ENCODE results near the gene RGSL1.

RGSL1 gene

DNA sequence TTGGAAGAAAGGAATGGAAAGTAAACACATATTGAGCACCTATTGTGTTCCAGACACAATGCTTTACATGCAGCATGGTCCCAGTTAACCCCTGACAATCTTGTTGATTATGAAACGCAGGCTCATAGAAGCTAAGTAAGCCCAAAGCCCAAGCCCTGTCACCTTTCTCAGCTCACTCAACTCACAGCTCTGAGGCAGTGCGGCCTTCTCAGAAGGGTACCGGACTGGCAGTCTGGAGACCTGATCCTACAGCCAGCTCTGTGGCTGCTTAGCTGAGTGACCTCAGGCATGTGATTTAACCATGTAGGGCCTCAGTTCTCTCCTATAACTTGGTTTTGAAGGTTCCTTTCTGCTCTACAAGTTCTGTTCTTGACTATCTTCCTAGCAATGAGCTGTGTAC, 139.6 kb downstream of the RGSL1 start:
- Histone ChIP-seq H3K27ac (ENCODE audit: low read depth, low read length) (no peak overlapping the region), H3F3A (ENCODE audit: insufficient read depth) (no peaks in the 10 kb centered on the region), H2AFZ (ENCODE audit: low read depth, low read length, severe bottlenecking) (peak overlapping the region; percentile 94), H3K9ac (ENCODE audit: low read length) (peak overlapping the region; percentile 71), H3K4me2 (ENCODE audit: low read depth, low read length, poor library complexity, severe bottlenecking) (peak overlapping the region; percentile 68), H3K9me3 (ENCODE audit: insufficient read depth, low read length) (no peaks in the 10 kb centered on the region), H3K4me3 (ENCODE audit: insufficient read depth, low read length, poor library complexity, severe bottlenecking) (peak overlapping the region; percentile 75), H3K9me2 (replicated peaks; ENCODE audit: insufficient read depth, low read length) (no peaks in the 10 kb centered on the region), H4K20me1 (ENCODE audit: low read depth, low read length) (no peaks in the 10 kb centered on the region), H3K27me3 (ENCODE audit: low read length) (no peaks in the 10 kb centered on the region), H3K79me2 (ENCODE audit: insufficient read depth, low read length) (no peaks in the 10 kb centered on the region), H3K36me3 (ENCODE audit: low read length) (no peaks in the 10 kb centered on the region)
- TF ChIP-seq, protein P1, sequence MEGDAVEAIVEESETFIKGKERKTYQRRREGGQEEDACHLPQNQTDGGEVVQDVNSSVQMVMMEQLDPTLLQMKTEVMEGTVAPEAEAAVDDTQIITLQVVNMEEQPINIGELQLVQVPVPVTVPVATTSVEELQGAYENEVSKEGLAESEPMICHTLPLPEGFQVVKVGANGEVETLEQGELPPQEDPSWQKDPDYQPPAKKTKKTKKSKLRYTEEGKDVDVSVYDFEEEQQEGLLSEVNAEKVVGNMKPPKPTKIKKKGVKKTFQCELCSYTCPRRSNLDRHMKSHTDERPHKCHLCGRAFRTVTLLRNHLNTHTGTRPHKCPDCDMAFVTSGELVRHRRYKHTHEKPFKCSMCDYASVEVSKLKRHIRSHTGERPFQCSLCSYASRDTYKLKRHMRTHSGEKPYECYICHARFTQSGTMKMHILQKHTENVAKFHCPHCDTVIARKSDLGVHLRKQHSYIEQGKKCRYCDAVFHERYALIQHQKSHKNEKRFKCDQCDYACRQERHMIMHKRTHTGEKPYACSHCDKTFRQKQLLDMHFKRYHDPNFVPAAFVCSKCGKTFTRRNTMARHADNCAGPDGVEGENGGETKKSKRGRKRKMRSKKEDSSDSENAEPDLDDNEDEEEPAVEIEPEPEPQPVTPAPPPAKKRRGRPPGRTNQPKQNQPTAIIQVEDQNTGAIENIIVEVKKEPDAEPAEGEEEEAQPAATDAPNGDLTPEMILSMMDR (IDR thresholded peaks at IDR 0.05; ENCODE audit: insufficient read depth, low read length, poor library complexity, severe bottlenecking) = no peak
- no peak for TF ChIP-seq EZH2phosphoT487 (conservative IDR thresholded peaks at IDR 0.05; ENCODE audit: low read length)

DNA sequence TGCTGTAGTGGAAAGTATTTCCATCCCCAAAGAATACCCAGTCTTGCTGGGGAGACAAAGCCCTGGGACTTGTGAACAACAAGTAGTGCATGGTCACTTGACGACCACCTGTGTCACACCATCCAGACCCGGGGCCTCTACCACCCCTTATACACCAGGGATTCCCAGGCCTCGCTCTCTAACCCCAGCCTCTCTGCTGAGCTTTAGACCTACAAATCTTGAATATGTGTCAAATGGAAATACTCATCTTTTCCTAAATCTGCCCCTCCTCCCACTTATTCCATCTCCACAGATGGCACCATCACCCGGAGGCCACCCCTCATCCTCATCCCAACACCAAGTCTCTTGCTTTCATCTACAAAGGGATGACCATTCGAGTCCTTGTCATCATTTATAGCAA, 140.0 kb downstream of the RGSL1 start:
- H3K27ac ChIP-seq (ENCODE audit: low read depth, low read length) = no peak overlapping the region
- H3K36me3 ChIP-seq (ENCODE audit: low read length) = no peaks in the 10 kb centered on the region
- no peaks in the 10 kb centered on the region for H3K9me3 ChIP-seq (ENCODE audit: insufficient read depth, low read length)
- H3K9me2 ChIP-seq (replicated peaks; ENCODE audit: insufficient read depth, low read length) = no peaks in the 10 kb centered on the region
- no peaks in the 10 kb centered on the region for H3K79me2 ChIP-seq (ENCODE audit: insufficient read depth, low read length)
- H3K4me3 ChIP-seq (ENCODE audit: insufficient read depth, low read length, poor library complexity, severe bottlenecking) = no peak overlapping the region
- TF ChIP-seq EZH2phosphoT487 (conservative IDR thresholded peaks at IDR 0.05; ENCODE audit: low read length) = no peak
- TF ChIP-seq, protein P1 (IDR thresholded peaks at IDR 0.05; ENCODE audit: insufficient read depth, low read length, poor library complexity, severe bottlenecking) = no peak
- H3K27me3 ChIP-seq (ENCODE audit: low read length) = no peaks in the 10 kb centered on the region
- H4K20me1 ChIP-seq (ENCODE audit: low read depth, low read length) = no peaks in the 10 kb centered on the region
- H2AFZ ChIP-seq (ENCODE audit: low read depth, low read length, severe bottlenecking) = no peak overlapping the region
- no peak overlapping the region for H3K4me2 ChIP-seq (ENCODE audit: low read depth, low read length, poor library complexity, severe bottlenecking)
- H3K9ac ChIP-seq (ENCODE audit: low read length) = no peak overlapping the region
- no peaks in the 10 kb centered on the region for H3F3A ChIP-seq (ENCODE audit: insufficient read depth)

DNA sequence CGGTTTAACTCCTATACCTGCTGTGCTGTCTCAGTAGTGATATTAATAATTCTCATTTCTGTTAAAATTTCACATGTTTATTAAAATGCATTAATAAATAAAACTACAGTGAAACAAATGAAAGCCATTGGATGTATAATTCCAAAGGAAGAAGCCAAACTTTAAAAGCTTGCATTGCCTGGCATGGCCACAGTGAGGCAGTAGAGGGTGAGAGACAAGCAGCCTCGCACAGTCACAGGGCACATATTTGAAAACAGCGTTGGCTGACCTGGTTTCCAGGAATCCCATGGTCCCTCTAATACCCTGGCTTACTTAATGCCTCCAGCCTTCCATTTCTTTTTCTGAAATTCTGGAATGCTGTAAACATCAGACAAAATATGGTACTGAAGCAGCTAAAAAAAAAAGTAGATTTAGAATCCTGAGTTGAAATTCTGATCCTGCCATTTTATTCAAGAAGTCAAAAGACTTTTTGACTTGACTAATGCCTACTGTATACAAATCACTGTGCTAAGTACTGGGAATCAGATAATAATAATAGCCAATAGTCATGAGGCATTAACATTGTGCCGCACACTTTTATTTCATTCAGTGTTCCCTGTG, 145.8 kb downstream of the RGSL1 start:
- no peaks in the 10 kb centered on the region for H3K9me2 ChIP-seq (replicated peaks; ENCODE audit: insufficient read depth, low read length)
- H3K36me3 ChIP-seq (ENCODE audit: low read length) = no peaks in the 10 kb centered on the region; the same call in 1 of the 2 replicates
- no peaks in the 10 kb centered on the region for H3K9me3 ChIP-seq (ENCODE audit: insufficient read depth, low read length)
- TF ChIP-seq EZH2phosphoT487 (conservative IDR thresholded peaks at IDR 0.05; ENCODE audit: low read length) = no peak
- TF ChIP-seq, protein P1 (IDR thresholded peaks at IDR 0.05; ENCODE audit: insufficient read depth, low read length, poor library complexity, severe bottlenecking) = peak; percentile 84
- peaks cover 6% of the 10 kb centered on the region; the same call in 1 of the 2 replicates for H3F3A ChIP-seq (ENCODE audit: insufficient read depth)
- no peak overlapping the region for H3K9ac ChIP-seq (ENCODE audit: low read length)
- no peak overlapping the region for H3K27ac ChIP-seq (ENCODE audit: low read depth, low read length)
- H3K27me3 ChIP-seq (ENCODE audit: low read length) = no peaks in the 10 kb centered on the region
- H4K20me1 ChIP-seq (ENCODE audit: low read depth, low read length) = no peaks in the 10 kb centered on the region; the same call in 1 of the 2 replicates
- H3K79me2 ChIP-seq (ENCODE audit: insufficient read depth, low read length) = no peaks in the 10 kb centered on the region
- no peak overlapping the region for H2AFZ ChIP-seq (ENCODE audit: low read depth, low read length, severe bottlenecking)
- H3K4me3 ChIP-seq (ENCODE audit: insufficient read depth, low read length, poor library complexity, severe bottlenecking) = no peak overlapping the region
- H3K4me2 ChIP-seq (ENCODE audit: low read depth, low read length, poor library complexity, severe bottlenecking) = no peak overlapping the region
